Measurements from ENCODE around the gene ATG7.
A peak's percentile ranks its signal among the peaks of the same experiment; 100 is the strongest.

Gene ATG7

DNA sequence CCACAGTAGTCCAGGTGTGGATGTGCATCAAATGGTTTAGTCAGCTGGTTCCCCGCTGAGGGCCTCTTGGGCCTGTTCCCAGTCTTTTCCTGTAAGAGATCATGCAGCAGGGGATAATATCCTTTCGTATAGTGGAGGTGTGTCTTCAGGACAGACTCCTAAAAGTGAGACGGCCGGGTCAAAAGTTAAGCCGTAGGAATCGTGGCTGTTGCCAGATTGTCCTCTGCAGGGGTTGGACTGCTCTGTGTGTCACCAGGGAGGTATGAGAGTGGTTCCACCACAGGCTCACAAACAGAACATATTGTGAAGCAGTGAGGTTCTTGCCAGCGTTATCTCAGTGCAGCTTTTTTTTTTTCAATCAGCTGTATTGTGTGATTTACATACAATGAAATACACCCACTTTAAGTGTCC lies 276.5 kb downstream of the ATG7 start:
- Histone ChIP-seq H3F3A (ENCODE audit: insufficient read depth) (peaks cover 11% of the 10 kb centered on the region; the same call in 1 of the 2 replicates), H3K36me3 (ENCODE audit: low read length) (no peaks in the 10 kb centered on the region), H3K27me3 (ENCODE audit: low read length) (no peaks in the 10 kb centered on the region), H4K20me1 (ENCODE audit: low read depth, low read length) (no peaks in the 10 kb centered on the region), H3K4me2 (ENCODE audit: low read depth, low read length, poor library complexity, severe bottlenecking) (no peak overlapping the region), H3K9me3 (ENCODE audit: insufficient read depth, low read length) (no peaks in the 10 kb centered on the region), H3K4me3 (ENCODE audit: insufficient read depth, low read length, poor library complexity, severe bottlenecking) (no peak overlapping the region), H3K9me2 (replicated peaks; ENCODE audit: insufficient read depth, low read length) (no peaks in the 10 kb centered on the region), H3K27ac (ENCODE audit: low read depth, low read length) (peak overlapping the region; percentile 58; the same call in 1 of the 2 replicates), H3K9ac (ENCODE audit: low read length) (no peak overlapping the region), H3K79me2 (ENCODE audit: insufficient read depth, low read length) (no peaks in the 10 kb centered on the region), H2AFZ (ENCODE audit: low read depth, low read length, severe bottlenecking) (no peak overlapping the region)
- TF ChIP-seq, protein P1, sequence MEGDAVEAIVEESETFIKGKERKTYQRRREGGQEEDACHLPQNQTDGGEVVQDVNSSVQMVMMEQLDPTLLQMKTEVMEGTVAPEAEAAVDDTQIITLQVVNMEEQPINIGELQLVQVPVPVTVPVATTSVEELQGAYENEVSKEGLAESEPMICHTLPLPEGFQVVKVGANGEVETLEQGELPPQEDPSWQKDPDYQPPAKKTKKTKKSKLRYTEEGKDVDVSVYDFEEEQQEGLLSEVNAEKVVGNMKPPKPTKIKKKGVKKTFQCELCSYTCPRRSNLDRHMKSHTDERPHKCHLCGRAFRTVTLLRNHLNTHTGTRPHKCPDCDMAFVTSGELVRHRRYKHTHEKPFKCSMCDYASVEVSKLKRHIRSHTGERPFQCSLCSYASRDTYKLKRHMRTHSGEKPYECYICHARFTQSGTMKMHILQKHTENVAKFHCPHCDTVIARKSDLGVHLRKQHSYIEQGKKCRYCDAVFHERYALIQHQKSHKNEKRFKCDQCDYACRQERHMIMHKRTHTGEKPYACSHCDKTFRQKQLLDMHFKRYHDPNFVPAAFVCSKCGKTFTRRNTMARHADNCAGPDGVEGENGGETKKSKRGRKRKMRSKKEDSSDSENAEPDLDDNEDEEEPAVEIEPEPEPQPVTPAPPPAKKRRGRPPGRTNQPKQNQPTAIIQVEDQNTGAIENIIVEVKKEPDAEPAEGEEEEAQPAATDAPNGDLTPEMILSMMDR (IDR thresholded peaks at IDR 0.05; ENCODE audit: insufficient read depth, low read length, poor library complexity, severe bottlenecking): no peak
- no peak for TF ChIP-seq EZH2phosphoT487 (conservative IDR thresholded peaks at IDR 0.05; ENCODE audit: low read length)

GRCh38 chr3:11549580-11550140 lies 277.5 kb downstream of the ATG7 start:
- no peaks in the 10 kb centered on the region for H4K20me1 ChIP-seq (ENCODE audit: low read depth, low read length)
- peak overlapping the region; percentile 46 for H3K4me2 ChIP-seq (ENCODE audit: low read depth, low read length, poor library complexity, severe bottlenecking)
- H3K9ac ChIP-seq (ENCODE audit: low read length): no peak overlapping the region
- H2AFZ ChIP-seq (ENCODE audit: low read depth, low read length, severe bottlenecking): no peak overlapping the region
- no peaks in the 10 kb centered on the region for H3K36me3 ChIP-seq (ENCODE audit: low read length)
- no peak overlapping the region for H3K4me3 ChIP-seq (ENCODE audit: insufficient read depth, low read length, poor library complexity, severe bottlenecking)
- peak overlapping the region; percentile 58 for H3K27ac ChIP-seq (ENCODE audit: low read depth, low read length)
- H3K79me2 ChIP-seq (ENCODE audit: insufficient read depth, low read length): no peaks in the 10 kb centered on the region
- peaks cover 11% of the 10 kb centered on the region; the same call in 1 of the 2 replicates for H3F3A ChIP-seq (ENCODE audit: insufficient read depth)
- no peaks in the 10 kb centered on the region for H3K9me3 ChIP-seq (ENCODE audit: insufficient read depth, low read length)
- H3K27me3 ChIP-seq (ENCODE audit: low read length): no peaks in the 10 kb centered on the region
- no peaks in the 10 kb centered on the region for H3K9me2 ChIP-seq (replicated peaks; ENCODE audit: insufficient read depth, low read length)
- TF ChIP-seq EZH2phosphoT487 (conservative IDR thresholded peaks at IDR 0.05; ENCODE audit: low read length): no peak
- TF ChIP-seq, protein P1 (IDR thresholded peaks at IDR 0.05; ENCODE audit: insufficient read depth, low read length, poor library complexity, severe bottlenecking): no peak

DNA sequence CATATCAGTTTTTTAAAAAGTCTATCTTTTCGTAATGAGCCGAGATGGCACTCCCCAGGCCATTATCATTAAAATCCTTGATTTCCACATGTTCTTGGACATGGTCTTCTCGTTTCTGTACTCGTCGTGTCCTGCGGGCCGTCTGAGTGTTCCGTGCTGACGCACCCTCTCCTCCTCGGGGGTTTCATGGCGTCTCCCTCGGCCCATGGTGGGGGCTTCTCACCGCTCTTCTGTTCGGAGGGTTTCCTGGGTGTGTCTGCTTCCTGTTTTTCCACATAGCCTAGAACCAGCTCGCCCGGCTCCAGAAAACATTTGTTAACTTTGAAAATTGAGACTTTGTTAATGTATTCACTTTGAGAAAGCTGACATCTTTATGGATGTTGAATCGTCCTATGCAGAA lies 278.8 kb downstream of the ATG7 start:
- Histone ChIP-seq H3K4me2 (ENCODE audit: low read depth, low read length, poor library complexity, severe bottlenecking) (no peak overlapping the region), H3F3A (ENCODE audit: insufficient read depth) (peaks cover 11% of the 10 kb centered on the region; the same call in 1 of the 2 replicates), H3K9me2 (replicated peaks; ENCODE audit: insufficient read depth, low read length) (no peaks in the 10 kb centered on the region), H3K27ac (ENCODE audit: low read depth, low read length) (no peak overlapping the region), H2AFZ (ENCODE audit: low read depth, low read length, severe bottlenecking) (no peak overlapping the region), H3K27me3 (ENCODE audit: low read length) (no peaks in the 10 kb centered on the region), H3K4me3 (ENCODE audit: insufficient read depth, low read length, poor library complexity, severe bottlenecking) (no peak overlapping the region), H3K79me2 (ENCODE audit: insufficient read depth, low read length) (no peaks in the 10 kb centered on the region), H3K9ac (ENCODE audit: low read length) (no peak overlapping the region), H4K20me1 (ENCODE audit: low read depth, low read length) (no peaks in the 10 kb centered on the region), H3K9me3 (ENCODE audit: insufficient read depth, low read length) (no peaks in the 10 kb centered on the region), H3K36me3 (ENCODE audit: low read length) (no peaks in the 10 kb centered on the region)
- TF ChIP-seq, protein P1 (IDR thresholded peaks at IDR 0.05; ENCODE audit: insufficient read depth, low read length, poor library complexity, severe bottlenecking): no peak
- TF ChIP-seq EZH2phosphoT487 (conservative IDR thresholded peaks at IDR 0.05; ENCODE audit: low read length): no peak

All from SU-DHL-6 (cell line).